Suprapubic skin (tissue), 4 donors: ENCODE measurements around the gene EZR.

Experiments used
- EP300 ChIP-seq: sonication (generic); formaldehyde crosslinking; IDR thresholded peaks from one replicate; pipeline ENCODE4 v1.6.1; 2017; ENCODE audit warnings: antibody characterized with exemption
- POLR2A ChIP-seq, 2 donors: fragments of 450-650 bp; IDR thresholded peaks; one replicate each; pipeline ENCODE4 v1.6.1; 2017; ENCODE audit warnings: antibody characterized with exemption in 2 of 2, mild to moderate bottlenecking in 2 of 2, moderate library complexity in 2 of 2
- POLR2AphosphoS5 ChIP-seq, 3 donors: sonication (generic); formaldehyde crosslinking; IDR thresholded peaks; one replicate each; pipeline ENCODE4 v1.6.1; 2017; ENCODE audit warnings: antibody characterized with exemption in 3 of 3
- TF ChIP-seq, protein P1 (sequence below), 2 donors: fragments of 200-600 bp in 1 of 2; fragments of 450-650 bp in 1 of 2; sonication (generic) in 1 of 2; IDR thresholded peaks; one replicate each; pipeline ENCODE4 v1.5.1; 2016 to 2019; ENCODE audit warnings: antibody characterized with exemption in 2 of 2, mild to moderate bottlenecking in 1 of 2, moderate library complexity in 1 of 2

DNA sequence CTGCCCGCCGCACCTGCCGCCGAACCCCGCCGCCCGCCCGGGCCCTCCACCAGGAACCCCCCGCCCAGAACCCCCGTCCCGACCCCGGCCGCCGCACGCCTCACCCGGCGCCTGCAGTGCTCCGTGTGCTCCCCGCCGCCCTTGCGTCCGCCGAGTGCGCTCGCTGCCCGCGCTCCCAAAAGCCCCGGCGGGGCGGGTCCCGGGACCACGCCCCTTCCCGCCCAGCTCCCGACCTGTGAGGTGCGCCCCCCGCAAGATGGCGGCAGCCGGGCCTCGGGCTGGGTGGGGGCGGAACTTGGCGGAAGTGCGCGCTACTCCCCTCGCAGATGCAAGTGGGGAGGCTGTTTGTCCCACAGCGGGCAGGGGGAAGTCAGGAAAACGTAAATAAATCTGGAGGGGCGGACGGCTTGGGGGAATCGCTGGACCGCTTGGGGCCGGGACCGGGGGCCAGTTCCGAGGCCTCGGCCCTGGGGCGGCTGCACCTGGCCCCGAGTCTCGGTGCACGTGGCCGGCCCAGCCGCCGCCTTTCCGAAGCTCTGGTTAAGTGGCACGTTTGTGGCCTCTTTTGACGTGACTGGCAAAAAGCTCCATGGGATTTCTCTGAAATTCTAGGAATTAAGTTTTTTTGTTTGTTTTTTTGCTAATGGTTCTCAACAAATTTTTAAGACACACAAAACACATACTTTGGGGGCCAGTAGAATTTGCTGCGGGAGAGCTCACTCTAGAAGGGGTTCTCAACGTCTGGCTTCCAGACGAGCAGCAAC lies at the start of gene EZR:
- TF ChIP-seq, protein P1, sequence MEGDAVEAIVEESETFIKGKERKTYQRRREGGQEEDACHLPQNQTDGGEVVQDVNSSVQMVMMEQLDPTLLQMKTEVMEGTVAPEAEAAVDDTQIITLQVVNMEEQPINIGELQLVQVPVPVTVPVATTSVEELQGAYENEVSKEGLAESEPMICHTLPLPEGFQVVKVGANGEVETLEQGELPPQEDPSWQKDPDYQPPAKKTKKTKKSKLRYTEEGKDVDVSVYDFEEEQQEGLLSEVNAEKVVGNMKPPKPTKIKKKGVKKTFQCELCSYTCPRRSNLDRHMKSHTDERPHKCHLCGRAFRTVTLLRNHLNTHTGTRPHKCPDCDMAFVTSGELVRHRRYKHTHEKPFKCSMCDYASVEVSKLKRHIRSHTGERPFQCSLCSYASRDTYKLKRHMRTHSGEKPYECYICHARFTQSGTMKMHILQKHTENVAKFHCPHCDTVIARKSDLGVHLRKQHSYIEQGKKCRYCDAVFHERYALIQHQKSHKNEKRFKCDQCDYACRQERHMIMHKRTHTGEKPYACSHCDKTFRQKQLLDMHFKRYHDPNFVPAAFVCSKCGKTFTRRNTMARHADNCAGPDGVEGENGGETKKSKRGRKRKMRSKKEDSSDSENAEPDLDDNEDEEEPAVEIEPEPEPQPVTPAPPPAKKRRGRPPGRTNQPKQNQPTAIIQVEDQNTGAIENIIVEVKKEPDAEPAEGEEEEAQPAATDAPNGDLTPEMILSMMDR (IDR thresholded peaks at IDR 0.05) = no peak
- peak; percentile 21 to 58 for TF ChIP-seq POLR2A (IDR thresholded peaks at IDR 0.05)
- no peak for TF ChIP-seq POLR2AphosphoS5 (IDR thresholded peaks at IDR 0.05)
- no peak for TF ChIP-seq EP300
